Endothelial cell of umbilical vein (primary cell): ENCODE results near the gene C14orf93. TPM values are rescaled to one million over a fixed set of nuclear protein-coding genes. Genes with fewer than 3 reads are reported as not detected.

ENCODE experiments used
- BruUV-seq: library from RNA; stranded (reverse); fragments of 400-500 nt; replicated peaks from 2 replicates; lab custom pipeline; 2021; lab: Mats Ljungman, UMichigan
- CTCF ChIA-PET: fragments of 300-600, 350-600 bp; sonication (Branson Sonifier 250); formaldehyde crosslinking; loops from one replicate; lab custom pipeline; 2021; ENCODE audit warnings: antibody characterized with exemption, inconsistent platforms; lab: Charles Lee
- POLR2A ChIA-PET: fragments of 300-600, 350-600 bp; sonication (Branson Sonifier 250); formaldehyde crosslinking; loops from one replicate; lab custom pipeline; 2021; ENCODE audit warnings: antibody characterized with exemption, inconsistent platforms; lab: Charles Lee
- DNase-seq: peaks from one replicate; pipeline ENCODE4 v3.0.0-alpha.2; 2011; ENCODE audit warnings: low read depth, low spot score
- FAIRE-seq: peaks from 2 replicates; lab custom pipeline; 2011; peaks lifted over from hg19 to GRCh38; lab: Jason Lieb, UNC
- H2AFZ ChIP-seq: 2 replicates; pipeline ENCODE4 v1.6.0; 2012; ENCODE audit warnings: low read depth, low read length, control low read depth, inconsistent platforms
- H3K27ac ChIP-seq: 2 replicates; pipeline ENCODE4 v1.5.1; 2011; ENCODE audit warnings: low read depth, mild to moderate bottlenecking, control low read depth, low read length, moderate library complexity; ENCODE audit not compliant: insufficient read depth
- H3K27me3 ChIP-seq, 2 experiments: 2 replicates each; pipeline versions ENCODE4 v1.6.0 to v1.6.1; 2011; ENCODE audit warnings: low read length in 2 of 2, mixed read lengths in 1 of 2; ENCODE audit not compliant: control insufficient read depth in 2 of 2, insufficient read depth in 2 of 2
- H3K36me3 ChIP-seq, 2 experiments: 2 replicates in 1 of 2; 3 replicates in 1 of 2; pipeline ENCODE4 v1.5.1; 2011; ENCODE audit warnings: low read length in 2 of 2, mild to moderate bottlenecking in 1 of 2, moderate library complexity in 1 of 2; ENCODE audit not compliant: control insufficient read depth in 2 of 2, insufficient read depth in 2 of 2; ENCODE audit errors: extremely low read depth in 1 of 2
- H3K4me1 ChIP-seq: 3 replicates; pipeline ENCODE4 v1.5.1; 2011; ENCODE audit warnings: mild to moderate bottlenecking, low read length; ENCODE audit not compliant: control insufficient read depth, insufficient read depth; ENCODE audit errors: extremely low read depth
- H3K4me2 ChIP-seq: 2 replicates; pipeline ENCODE4 v1.6.1; 2011; ENCODE audit warnings: low read length, control low read depth, mixed read lengths; ENCODE audit not compliant: insufficient read depth
- H3K4me3 ChIP-seq, 3 experiments: fragments of 200-600 bp in 1 of 3; sonication (generic), shearing (Covaris generic) in 1 of 3; replicated peaks in 1 of 3; 2 replicates each; pipeline ENCODE4 v1.5.1; 2011 to 2016; ENCODE audit warnings: control low read depth in 3 of 3, low read length in 3 of 3, mild to moderate bottlenecking in 2 of 3, inconsistent platforms in 1 of 3, low read depth in 1 of 3, moderate library complexity in 1 of 3; ENCODE audit not compliant: insufficient read depth in 1 of 3
- H3K79me2 ChIP-seq: 2 replicates; pipeline ENCODE4 v1.6.0; 2012; ENCODE audit warnings: low read length, inconsistent platforms; ENCODE audit not compliant: control insufficient read depth, insufficient read depth
- H3K9ac ChIP-seq: replicated peaks from 2 replicates; pipeline ENCODE3; 2011; ENCODE audit warnings: low read length, control low read depth; ENCODE audit not compliant: insufficient read depth; ENCODE audit errors: extremely low read depth
- H3K9me1 ChIP-seq: replicated peaks from 3 replicates; pipeline ENCODE4 v1.6.0; 2011; ENCODE audit warnings: mild to moderate bottlenecking, low read length; ENCODE audit not compliant: control insufficient read depth, insufficient read depth; ENCODE audit errors: extremely low read depth
- H3K9me3 ChIP-seq: replicated peaks from 2 replicates; pipeline ENCODE4 v1.5.1; 2012; ENCODE audit warnings: low read length, inconsistent platforms; ENCODE audit not compliant: control insufficient read depth, insufficient read depth
- H4K20me1 ChIP-seq: replicated peaks from 2 replicates; pipeline ENCODE3; 2011; ENCODE audit warnings: mild to moderate bottlenecking, low read length; ENCODE audit not compliant: control insufficient read depth, insufficient read depth; ENCODE audit errors: extremely low read depth
- EZH2 ChIP-seq: IDR thresholded peaks from 2 replicates; pipeline ENCODE4 v1.6.1; 2012; ENCODE audit warnings: borderline replicate concordance, low read depth, mild to moderate bottlenecking, moderate library complexity, low read length, inconsistent platforms; ENCODE audit not compliant: severe bottlenecking
- FOS ChIP-seq: IDR thresholded peaks from 2 replicates; pipeline ENCODE4 v1.6.1; 2011; ENCODE audit warnings: mild to moderate bottlenecking, low read length, moderate library complexity, borderline replicate concordance; ENCODE audit not compliant: insufficient read depth
- GATA2 ChIP-seq: IDR thresholded peaks from 2 replicates; pipeline ENCODE4 v1.7.0; 2011; ENCODE audit warnings: low read depth, mild to moderate bottlenecking, moderate library complexity, mixed read lengths, low read length; ENCODE audit not compliant: insufficient read length, insufficient read depth
- JUN ChIP-seq: IDR thresholded peaks from 2 replicates; pipeline ENCODE4 v1.6.1; 2011; ENCODE audit warnings: borderline replicate concordance, low read depth; ENCODE audit not compliant: insufficient read length, insufficient read depth
- MYC ChIP-seq: IDR thresholded peaks from one replicate; pipeline ENCODE4 v1.6.1; 2011; ENCODE audit warnings: mild to moderate bottlenecking, low read depth, low read length
- POLR2AphosphoS5 ChIP-seq: IDR thresholded peaks from 2 replicates; pipeline ENCODE4 v1.6.1; 2012; ENCODE audit warnings: low read depth, mild to moderate bottlenecking, control low read depth, low read length, moderate library complexity; ENCODE audit not compliant: insufficient read depth
- dilution Hi-C: fragments of 300-500 bp; cut with MboI; formaldehyde crosslinking; loops from one replicate; pipeline ENCODE4 v1.15.0; 2019; ENCODE audit warnings: low sequenced_read_pairs; ENCODE audit not compliant: extremely low pct_ligation_motif_present
- intact Hi-C: fragments of 100-400 bp; cut with micrococcal nuclease; formaldehyde crosslinking; loops from one replicate; pipeline ENCODE4 v1.10.0; 2022
- polyA plus RNA-seq, 4 experiments: library from polyadenylated mRNA; depleted of rRNA in 3 of 4; stranded (reverse) in 3 of 4; unstranded in 1 of 4; fragments of >200 nt; gene quantifications; 2 replicates each; pipeline versions ENCODE4 v1.2.1 to v1.2.3, GENCODE V29; 2011 to 2012; ENCODE audit warnings: missing spikeins in 1 of 4
- total RNA-seq: library from RNA; stranded (reverse); gene quantifications from 2 replicates; pipeline ENCODE4 v1.2.3, GENCODE V29; 2021
- TF ChIP-seq, protein P1 (sequence below): IDR thresholded peaks from 2 replicates; pipeline ENCODE4 v1.6.1; 2011; ENCODE audit not compliant: insufficient read depth, insufficient read length
- TF ChIP-seq, protein P2 (sequence below), 2 donors: IDR thresholded peaks; 1 replicate in 1 of 2; 2 replicates in 1 of 2; pipeline ENCODE4 v1.5.1; 2011; ENCODE audit warnings: low read length in 2 of 2, mild to moderate bottlenecking in 2 of 2, moderate library complexity in 2 of 2, control low read depth in 1 of 2, inconsistent platforms in 1 of 2, low read depth in 1 of 2; ENCODE audit not compliant: insufficient read depth in 1 of 2; ENCODE audit errors: extremely low read depth in 1 of 2

C14orf93 gene
- total and polyA plus RNA-seq, 2 donors (not counting 3 experiments of a cell fraction or from before 2014, with no cell fraction given) = 7.1 to 9.2 TPM

DNA sequence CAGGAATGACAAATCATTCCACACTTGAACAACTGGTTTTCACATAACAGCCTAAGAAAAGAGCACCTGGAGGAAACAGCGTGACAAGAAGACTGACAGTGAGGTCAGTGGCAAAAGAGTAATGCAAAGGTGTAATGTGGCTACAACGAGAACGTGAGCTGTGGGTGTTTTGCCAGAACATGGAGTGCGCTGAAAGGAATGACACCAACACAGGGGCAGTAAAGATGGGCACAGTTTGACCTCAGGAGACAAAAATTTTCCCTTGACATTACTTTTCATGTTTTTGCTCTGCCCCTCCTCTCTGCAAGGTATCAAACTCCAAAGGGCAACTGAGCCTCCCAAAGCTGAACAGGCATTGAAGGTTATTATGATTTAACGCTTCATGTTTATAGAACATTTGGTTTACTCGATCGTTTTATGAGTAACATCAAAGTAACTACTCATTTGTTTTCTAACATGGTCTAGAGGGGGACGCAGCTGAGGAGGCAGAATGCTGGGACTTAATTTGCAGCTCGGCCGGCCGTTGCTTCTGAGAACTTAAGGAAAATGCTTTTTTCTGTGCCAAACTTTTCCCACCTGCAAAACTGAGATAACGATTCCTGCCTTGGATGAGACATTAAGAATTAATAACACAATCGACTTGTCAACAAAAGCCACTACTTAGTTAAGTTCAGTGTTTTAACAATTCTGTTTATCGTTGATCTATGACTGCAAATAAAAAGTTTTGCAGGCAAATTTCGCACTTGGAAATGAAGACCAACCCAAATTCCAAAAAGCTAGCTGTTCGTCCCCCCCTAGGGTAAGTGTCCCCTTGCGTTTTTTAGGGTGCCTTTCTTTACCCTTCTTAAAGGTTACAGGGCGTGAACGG, 54.0 kb downstream of the C14orf93 start:
- Histone ChIP-seq H3K9ac (peak overlapping the region; percentile 92), H3K27me3 (no peaks in the 10 kb centered on the region), H3K27ac (peak overlapping the region; percentile 82), H3K4me3 (peak overlapping the region; percentile 52 to 96 (median 94)), H3K79me2 (no peaks in the 10 kb centered on the region), H4K20me1 (no peaks in the 10 kb centered on the region), H3K4me1 (peaks cover 10% of the 10 kb centered on the region), H3K36me3 (no peaks in the 10 kb centered on the region), H3K9me1 (no peaks in the 10 kb centered on the region), H3K9me3 (no peaks in the 10 kb centered on the region), H2AFZ (peak overlapping the region; percentile 99), H3K4me2 (peak overlapping the region; percentile 99)
- peak; percentile 53 for DNase-seq
- TF ChIP-seq GATA2 (no peak), POLR2AphosphoS5 (no peak), MYC (no peak), FOS (no peak), JUN (no peak), EZH2 (no peak)
- TF ChIP-seq, protein P1, sequence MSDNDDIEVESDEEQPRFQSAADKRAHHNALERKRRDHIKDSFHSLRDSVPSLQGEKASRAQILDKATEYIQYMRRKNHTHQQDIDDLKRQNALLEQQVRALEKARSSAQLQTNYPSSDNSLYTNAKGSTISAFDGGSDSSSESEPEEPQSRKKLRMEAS = no peak
- TF ChIP-seq, protein P2, sequence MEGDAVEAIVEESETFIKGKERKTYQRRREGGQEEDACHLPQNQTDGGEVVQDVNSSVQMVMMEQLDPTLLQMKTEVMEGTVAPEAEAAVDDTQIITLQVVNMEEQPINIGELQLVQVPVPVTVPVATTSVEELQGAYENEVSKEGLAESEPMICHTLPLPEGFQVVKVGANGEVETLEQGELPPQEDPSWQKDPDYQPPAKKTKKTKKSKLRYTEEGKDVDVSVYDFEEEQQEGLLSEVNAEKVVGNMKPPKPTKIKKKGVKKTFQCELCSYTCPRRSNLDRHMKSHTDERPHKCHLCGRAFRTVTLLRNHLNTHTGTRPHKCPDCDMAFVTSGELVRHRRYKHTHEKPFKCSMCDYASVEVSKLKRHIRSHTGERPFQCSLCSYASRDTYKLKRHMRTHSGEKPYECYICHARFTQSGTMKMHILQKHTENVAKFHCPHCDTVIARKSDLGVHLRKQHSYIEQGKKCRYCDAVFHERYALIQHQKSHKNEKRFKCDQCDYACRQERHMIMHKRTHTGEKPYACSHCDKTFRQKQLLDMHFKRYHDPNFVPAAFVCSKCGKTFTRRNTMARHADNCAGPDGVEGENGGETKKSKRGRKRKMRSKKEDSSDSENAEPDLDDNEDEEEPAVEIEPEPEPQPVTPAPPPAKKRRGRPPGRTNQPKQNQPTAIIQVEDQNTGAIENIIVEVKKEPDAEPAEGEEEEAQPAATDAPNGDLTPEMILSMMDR (IDR thresholded peaks at IDR 0.05; ENCODE audit: extremely low read depth in 1 of 2, insufficient read depth in 1 of 2, low read depth in 1 of 2, low read length in 2 of 2) = no peak
- BruUV-seq = no TSS peak
- dilution Hi-C loops = no loop called here
- ChIA-PET POLR2A (interaction anchor here (0.6 to 1.6 kb wide), 3 partner anchors 11 to 116 kb away, joined by 3 to 6 read pairs (median 5); partner anchors contain the start of gene PRMT5), CTCF (interaction anchor here (0.7 to 4.0 kb wide), 15 partner anchors 9 to 399 kb away, joined by 3 to 23 read pairs (median 5); partner anchors contain the start of genes AJUBA and PRMT5)
- intact Hi-C loops = loop anchor here (1.0 to 2.0 kb wide), 2 partner anchors 21 to 26 kb away; no protein-coding TSS in a partner anchor
- FAIRE-seq = peak; percentile 55
